Measurements from ENCODE around the gene DCDC2B. TPM values are rescaled to one million over a fixed set of nuclear protein-coding genes. Genes with fewer than 3 reads are reported as not detected.

Gene DCDC2B
- total RNA-seq, 1 donor from 2014 or later: not detected

DNA sequence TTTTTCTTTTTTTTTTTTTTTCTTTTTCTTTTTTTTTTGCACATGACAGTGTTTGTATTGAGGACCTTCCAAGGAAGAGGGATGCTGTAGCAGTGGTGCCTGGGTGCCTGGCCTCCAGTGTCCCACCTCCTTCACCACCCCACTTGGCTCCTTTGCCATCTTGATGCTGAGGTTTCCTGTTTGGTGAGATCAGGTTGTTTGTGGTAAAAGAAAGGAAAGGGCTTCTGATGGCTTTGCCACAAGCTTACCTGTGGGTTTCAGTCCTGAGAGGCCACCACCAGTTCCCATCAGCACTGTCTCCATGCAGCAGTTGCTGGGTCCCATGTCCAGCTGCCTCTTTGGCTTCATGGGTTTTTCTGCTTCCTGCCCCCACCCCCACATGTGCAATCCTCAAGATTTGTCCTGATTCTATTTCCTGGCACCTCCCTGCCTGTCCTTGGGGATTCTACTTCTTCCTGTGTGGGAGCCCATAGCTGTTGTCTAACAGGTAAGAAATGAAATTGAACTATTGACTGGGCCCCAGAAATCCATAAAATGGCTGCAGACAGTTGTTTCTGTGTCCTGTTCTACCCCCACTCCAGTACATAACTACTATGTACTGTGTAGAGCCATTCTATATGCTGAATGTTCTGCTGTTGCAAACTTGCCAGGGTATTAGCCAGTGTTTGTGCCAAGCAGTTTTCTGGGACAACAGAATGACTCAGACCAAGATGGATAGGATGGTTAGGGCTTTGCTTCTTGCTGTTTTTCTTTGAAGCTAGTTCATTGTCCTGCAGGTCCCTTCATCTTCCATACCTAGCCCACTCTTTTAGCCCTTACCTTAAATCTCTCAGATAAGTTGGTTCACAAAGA is 12.7 kb upstream of the DCDC2B start:
- DNase-seq (ENCODE audit: low spot score): no peak

DNA sequence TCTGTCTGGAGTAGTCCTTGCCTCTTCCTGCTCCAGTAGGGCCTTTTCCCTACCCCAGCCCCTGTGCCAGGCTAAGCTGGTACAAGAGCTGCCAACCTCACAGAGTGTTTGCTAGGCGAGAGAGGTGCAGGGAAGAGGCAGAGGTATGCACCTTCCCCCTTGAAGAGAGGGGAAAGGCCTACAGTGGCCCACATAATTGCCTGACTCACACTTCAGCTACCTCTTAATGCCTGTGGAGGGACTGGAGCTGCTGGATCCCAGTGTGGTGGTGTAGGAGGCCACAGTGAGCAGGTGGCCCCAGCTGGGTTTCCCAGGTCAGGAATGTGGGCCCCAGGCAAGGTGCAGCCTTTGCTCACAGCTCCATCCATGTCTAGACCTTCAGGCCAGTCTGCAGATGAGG is 11.8 kb upstream of the DCDC2B start:
- DNase-seq (ENCODE audit: low spot score): no peak

DNA sequence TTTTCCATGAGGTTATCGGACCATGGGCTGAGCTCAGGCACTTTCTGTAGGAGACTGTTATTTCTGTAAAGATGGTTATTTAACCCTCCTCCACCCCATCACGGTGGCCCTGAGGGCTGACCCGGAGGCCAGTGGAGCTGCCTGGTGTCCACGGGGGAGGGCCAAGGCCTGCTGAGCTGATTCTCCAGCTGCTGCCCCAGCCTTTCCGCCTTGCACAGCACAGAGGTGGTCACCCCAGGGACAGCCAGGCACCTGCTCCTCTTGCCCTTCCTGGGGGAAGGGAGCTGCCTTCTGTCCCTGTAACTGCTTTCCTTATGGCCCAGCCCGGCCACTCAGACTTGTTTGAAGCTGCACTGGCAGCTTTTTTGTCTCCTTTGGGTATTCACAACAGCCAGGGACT is 11.1 kb upstream of the DCDC2B start:
- DNase-seq (ENCODE audit: low spot score): no peak

DNA sequence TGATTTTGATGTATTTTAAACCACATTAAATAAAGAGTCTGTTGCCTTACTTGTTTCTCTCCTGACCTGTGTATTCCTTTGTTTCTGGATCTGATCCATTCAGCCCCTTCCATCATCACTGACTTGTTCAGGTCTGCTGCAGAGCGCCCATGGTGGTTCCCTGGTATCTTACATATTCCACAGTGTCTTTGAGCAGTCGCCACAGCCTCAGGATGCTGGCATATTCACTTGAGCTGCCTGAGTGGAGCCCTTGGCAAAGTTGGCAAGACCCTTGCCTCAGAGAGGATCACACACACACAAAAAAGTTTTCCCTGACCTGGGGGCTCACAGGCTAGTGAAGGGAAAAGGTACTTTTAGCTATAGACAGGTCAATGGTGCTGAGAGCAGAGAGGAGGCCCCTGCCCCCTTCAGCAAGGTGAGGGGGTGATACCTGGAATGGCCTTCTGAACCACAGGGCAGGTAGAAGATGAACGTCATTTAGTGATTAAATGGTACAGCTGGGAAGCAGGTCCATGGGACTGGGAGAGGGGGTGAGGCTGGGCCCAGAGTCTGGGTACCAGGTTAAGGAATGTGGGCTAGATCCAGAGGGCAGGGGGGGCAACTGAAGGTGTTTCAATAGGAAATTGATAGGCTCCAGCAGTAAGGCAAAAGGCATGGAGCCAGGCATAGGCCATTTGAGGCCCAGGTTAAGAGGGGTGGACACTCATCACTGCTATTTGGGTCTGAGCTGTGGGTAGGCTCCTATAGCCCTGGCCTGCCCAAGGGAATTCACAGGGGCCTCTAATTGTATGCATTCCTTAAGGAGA is 10.4 kb upstream of the DCDC2B start:
- DNase-seq (ENCODE audit: low spot score): no peak

DNA sequence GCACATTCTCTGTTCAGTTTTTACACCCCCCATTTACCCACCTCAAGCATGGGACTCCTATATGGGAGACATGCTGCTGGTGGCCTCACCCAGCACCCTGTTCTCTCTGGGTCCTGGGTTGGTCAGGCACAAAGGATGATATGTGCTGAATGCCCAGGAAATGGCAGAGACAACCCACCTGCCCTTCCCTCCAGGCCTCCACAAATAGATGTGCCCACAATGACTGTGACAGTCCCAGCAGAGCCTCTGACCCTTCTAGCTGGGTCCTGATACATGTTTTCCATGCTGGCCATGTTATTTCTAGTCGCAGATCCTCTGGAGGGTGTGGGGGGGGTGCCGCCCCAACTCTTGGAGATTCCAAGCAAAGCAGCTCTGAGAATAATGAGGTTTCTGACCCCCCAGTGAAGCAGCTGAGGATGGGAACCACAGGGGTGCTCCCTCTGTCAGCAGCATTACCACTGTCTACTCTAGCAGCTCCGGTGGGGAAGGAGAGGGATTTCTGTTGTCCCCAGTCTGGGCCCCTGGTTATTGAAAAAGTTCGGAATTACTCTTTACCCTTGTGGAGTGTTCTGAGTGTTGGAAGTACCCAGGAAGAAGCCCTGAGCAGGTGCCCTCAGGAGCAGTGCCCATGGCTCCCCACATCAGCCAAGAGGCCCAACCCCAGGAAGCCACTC is 9.7 kb upstream of the DCDC2B start:
- no peak for DNase-seq (ENCODE audit: low spot score)

DNA sequence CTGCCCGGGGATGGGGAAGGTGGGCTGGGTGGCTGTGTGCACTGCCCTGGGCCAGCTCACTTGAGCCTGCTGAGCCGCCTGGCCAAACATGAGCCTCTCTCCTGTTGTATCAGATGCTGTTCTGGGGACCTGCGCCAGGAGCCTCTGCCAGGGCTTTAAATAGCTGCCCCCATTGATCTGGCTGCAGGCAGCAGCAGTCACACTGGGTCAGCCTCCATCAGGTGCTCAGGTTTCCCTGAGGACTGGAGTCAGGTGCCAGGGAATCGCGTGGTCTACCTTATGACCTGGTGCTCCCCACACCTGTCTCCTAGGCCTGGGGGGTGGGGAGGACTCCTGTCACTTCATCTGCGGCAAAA is 9.2 kb upstream of the DCDC2B start:
- DNase-seq (ENCODE audit: low spot score): no peak

DNA sequence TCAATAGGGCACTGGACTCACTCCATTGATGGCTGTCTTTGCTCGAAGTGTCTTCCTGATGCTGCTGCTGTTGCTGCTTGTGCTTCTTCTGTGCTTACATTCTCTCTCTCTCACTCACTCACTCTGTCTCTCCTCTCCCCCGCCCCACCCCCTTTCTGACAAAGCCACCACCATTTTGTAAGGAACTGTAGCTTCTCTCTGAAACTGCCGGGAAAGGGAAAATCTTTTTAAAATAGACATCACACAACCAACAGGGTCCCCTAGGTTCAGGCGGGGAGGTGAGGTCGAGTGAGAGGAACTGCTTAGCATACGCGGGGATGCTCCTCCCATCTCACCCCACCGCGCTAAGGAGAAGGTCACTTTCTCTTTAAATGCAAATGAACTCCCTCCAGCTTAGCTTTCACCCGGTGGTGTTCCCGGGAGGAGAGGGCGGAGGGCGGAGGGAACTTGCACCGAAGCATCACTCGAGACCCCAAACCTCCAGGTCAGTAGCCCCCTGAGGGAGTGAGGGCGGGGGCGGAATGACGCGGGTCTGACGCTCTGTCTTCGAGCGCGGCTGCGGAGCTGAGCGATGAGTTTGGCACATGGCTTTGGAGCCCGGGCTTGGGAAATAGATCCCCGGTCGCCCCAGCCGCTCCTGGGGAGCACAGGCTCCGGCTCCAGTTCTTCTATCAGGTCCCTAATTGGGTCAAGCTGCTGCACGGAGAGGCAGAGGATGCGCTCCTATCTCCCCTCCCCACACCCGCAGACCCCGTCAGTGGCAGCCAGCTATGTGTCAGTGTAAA is 8.5 kb upstream of the DCDC2B start, which contains the start of gene CCDC28B:
CCDC28B (plus strand) TSS at position 370 of the 785 bp plus-strand sequence. CDS start 1,341 bp downstream, outside the sequence.
- peak; percentile 65 for DNase-seq (ENCODE audit: low spot score)

DNA sequence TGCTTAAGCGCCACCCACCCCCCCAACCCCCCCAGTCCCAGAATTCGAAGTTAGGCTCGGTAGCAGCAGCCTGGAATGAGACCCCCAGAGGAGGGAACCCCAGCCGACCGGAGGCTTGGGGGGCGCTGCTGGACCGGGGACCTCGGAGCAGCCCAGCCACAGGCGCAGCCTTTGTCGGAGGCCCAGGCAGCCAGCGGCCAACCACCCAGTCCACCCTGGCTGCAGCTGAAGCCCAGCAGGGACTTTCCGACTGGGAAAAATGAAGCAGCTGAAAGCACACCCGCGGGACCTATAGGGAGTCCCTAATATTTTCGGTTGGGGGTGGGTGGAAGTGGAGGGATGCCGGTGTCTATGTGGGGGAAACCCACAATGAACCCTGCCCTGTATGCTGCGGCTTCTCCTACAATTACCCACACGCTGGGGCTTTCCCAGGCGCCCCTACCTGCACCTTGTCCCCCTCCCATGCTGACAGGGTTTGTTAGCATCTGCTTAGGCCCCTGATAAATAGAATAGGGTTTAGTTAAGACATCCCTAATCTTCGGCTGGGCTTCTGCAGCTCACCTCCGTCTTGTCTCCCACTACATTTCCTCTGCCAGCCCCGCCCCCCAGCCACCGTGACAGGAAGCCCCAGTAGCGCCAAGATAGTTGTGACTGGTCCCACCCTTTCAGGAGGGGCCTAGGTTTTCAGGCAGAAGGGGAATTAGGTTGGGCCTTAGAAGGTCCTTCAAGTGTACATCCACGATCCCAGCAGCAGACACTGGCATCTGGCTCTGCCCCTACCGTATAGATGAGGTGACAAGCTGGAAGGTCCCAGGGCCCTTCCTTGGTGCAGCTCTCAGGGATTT is 7.7 kb upstream of the DCDC2B start:
- DNase-seq (ENCODE audit: low spot score): peak; percentile 77

DNA sequence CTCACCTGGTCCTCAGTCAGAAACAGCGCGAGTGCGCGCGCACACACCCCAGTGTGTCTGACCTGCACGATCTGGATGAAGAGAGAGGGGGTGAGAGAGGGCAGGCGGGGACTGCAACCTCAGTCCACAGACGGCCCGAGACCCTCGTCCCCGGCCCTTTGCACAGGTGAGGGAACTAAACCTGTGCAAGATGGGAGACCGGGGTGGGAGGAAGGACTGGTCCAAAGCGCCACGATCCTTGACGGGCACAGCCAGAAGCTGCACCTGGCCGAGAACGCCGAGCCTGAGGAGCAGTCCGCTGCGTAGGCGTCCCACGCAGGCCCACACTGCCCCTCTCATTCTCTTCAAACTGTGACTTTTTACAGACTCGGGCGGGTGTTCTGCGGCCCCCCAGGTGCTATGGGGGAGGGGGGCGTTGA is 3.9 kb upstream of the DCDC2B start:
- no peak for DNase-seq (ENCODE audit: low spot score)

DNA sequence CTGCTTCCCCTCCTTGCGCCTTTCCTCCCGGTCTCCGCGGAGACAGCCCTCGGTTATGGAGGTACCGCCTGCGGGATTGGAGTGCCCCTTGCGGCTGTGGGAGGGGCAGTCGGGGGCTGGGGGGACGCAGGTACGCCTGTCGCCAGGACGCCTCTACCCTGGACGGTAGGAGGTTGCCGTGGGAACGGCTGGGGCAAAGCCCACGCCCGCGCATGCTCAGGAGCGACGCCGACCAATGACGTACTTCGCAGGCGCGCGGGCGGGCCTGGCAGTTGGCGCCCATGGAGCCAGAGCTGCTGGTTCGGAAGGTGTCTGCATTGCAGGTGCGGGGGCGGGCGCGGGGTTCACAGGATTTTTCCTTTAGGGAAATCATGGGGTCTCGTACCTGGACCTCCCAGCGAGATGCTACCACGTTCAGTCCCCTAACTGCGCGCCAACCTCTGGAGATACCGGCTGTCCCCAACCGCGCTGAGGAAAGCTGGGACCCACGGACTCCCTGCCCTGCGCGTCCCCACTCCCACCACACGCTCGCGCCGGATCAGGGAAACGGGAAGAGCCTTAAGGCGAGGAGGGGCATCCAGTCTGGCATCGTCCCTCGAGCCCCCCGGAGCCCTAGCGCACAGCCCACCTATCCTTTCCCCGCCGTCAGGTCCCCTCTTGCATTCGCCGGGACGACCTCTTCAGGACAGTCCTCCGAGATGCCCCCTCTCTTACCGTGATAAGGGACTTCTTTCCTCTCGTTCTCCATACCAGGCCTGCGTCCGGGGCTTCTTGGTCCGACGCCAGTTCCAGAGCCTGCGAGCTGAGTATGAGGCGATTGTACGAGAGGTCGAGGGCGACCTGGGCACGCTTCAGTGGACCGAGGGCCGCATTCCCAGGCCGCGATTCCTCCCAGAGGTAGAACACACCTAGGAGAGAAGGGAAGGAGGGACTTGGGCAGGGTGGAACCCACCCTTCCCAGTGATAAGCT is 3.2 kb upstream of the DCDC2B start, which contains the start of gene IQCC:
IQCC (plus strand) TSS at position 271 of the 970 bp plus-strand sequence; CDS start at position 282, 11 bp downstream.
- peak; percentile 86 for DNase-seq (ENCODE audit: low spot score)

DNA sequence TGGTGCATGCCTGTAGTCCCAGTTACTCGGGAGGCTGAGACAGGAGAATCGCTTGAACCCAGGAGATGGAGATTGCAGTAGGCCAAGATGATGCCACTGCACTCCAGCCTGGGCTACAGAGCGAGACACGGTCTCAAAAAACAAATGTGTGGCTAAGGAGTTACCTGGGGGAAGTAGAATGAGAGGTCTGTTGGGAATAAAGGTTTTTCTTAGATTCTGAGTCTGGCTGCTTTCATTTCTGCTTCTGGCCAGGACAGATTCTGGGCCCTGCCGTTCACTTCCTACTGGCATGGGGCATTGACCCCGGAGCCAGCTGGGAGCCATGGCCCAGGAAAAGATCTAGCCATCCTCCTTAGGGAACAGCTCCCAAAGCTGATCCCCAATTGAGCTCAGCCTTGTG is 420 bp upstream of the DCDC2B start:
- DNase-seq (ENCODE audit: low spot score): no peak

DNA sequence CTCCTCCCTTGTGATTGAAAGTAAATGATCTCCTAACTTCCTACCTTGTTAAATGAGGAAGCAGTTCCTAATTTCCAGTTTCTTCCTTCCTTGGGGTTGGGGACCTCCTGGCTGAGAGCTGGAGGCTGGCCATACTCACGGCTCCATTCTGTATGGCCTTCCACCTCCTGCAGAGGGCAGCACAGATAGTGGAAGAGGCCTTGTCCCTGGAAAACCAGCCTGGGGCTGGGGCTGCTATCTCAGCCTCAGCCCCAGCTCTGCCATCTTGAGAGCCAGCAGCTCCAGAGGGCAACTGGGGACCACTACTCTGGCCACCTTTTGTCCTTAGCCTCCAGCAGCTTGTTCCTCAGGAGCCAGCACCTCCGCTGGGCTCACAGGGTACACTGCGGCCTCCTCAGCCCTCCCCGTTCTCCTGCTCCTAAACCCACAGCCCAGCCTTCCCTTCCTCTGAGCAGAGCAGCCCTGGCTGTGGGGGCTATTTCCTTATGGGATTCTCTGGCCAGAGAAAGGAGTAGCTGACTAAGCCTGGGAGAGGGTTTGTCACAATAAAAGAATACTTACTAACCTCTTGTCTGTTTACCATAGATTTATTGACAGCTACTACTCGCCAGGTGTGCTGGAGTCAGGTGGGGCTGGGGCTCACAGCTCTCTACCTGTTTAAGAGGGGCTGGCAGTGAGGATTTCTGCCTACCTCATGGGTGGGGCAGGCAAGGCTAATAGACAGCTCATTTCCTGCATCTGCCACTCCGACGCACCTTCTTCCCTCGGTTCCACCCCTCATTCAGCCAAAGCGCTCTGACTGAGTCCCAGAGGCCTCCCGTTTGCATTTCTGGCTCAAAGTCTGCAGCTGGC is 7.0 kb downstream of the DCDC2B start:
- DNase-seq (ENCODE audit: low spot score): no peak

DNA sequence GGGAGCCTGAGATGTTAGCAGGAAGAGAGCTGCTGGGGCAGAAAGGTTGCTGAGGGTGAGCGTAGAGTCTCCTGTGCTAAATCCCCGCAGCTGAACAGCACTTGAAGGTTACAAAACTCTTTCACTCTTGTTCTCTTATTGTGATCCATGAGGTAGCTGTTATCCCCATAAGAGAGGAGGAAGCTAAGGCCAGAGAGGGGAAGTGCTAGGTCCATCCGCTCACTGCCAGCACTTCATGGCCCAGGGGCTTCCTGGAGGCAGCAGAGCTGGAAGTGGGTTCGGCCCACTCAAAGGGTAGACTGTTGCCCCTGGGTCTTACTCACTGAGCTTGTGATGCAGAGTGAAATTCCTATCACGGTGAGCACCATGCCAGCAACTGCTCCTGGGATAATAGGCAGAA is 7.7 kb downstream of the DCDC2B start:
- DNase-seq (ENCODE audit: low spot score): no peak

DNA sequence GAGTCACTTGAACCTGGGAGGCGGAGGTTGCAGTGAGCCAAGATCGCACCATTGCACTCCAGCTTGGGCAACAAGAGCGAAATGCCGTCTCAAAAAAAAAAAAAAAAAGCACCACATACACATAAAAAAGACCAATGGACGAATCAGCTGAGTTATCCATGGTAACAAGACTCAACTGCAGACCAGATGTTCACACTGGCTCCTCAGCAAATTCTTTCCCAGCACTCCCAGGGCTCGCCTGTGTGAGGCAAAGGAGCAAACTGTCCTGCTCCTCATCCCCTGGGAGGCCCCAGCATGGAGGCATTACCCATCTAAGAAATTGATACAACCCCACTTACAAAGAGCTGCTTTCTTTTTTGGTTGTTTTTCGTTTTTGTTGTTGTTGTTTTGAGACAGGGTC is 10.1 kb downstream of the DCDC2B start:
- no peak for DNase-seq (ENCODE audit: low spot score)

DNA sequence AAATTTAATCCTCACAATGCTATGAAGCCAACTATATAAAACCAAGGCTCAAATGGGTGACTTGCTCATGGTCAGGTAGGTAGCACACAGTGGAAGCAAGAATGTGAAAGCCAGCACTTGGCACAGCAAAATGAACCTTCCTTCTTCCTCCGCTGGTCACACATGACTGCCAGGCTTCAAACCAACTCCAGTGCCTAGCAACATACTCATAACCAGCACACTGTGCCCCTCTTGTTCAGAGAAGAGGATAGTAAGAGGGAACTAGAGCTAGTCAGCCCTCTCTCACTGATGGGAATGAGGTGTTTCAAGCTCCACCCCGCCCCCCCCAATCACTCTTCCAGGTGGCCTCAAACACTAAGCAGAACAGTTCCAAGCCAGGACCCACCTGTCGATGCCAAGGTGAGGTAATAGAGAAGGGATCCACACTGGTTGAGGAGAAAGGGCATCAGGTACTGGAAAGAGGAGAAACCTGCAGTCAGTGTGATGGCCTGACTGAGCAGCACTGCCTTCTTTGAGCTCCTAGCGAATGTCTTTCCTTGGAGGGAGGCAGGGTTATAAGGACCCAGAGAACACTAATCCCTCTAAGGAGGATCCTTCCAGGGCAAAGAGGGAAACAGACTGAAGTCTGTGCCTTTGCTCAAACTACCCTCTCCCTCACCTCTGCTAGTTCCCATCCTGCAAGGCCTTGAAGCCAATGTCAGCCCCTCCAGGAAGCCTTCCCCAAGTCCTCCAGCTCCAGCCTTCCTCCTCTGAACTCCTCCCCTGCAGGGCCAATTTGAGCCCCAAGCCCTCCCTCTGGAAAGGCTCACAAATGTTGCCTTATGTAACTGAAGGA is 12.1 kb downstream of the DCDC2B start:
- no peak for DNase-seq (ENCODE audit: low spot score)

DNA sequence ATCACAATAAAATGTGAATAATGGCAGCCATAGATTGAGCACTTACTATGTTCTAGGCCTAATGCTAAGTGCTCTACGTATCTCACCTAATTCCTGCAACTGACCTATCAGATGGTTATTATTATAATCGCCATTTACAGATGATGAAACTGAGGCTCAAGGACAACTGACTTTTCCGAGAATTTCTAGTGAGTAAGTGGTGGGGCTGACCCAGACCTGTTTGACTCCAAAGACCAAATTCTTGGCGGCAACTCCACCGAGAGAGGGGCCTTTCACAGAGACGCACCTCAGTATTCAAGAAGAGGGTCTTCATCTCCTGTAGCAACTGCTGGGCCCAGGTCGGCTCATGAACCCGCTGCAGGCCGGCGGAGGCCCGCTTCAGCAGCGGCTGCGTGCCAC is 12.7 kb downstream of the DCDC2B start:
- DNase-seq (ENCODE audit: low spot score): no peak

DNA sequence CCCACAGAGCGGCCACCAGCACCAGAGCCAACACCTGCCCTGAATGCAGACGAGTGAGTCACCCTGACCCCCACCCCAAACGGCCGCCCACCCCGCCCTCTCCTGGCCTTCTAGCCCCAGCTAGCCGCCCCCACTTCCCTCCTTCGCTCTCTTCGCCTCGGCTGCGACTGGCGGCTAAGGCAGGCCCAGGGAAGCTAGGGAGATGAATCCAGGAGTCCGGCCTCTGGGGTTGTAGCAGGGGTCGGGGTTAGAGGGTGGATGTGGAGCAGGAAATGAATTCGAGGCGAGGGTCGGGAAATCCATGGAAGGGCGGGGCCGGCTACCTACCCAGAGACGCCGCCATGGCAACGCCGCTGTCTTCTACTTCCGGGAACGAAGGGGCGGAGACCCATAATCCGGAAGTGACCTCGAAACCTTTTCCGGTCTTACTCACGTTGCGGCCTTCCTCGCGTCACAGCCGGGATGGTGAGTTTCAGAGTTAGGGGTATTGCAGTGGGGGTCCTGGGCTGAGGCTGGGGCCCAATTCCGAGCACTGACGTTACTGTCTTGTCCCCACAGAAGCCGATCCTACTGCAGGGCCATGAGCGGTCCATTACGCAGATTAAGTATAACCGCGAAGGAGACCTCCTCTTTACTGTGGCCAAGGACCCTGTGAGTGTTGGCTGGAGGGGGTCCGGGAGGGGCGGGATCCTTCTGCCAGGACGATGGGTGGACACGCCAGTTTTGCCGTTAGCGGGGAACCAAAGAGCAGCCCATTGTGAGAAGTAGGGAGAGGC is 13.3 kb downstream of the DCDC2B start, which contains the start of the genes EIF3I and TMEM234:
EIF3I (plus strand) TSS at position 428 of the 776 bp plus-strand sequence; CDS start at position 463, 35 bp downstream.
TMEM234 (minus strand) TSS at position 374 of the 776 bp plus-strand sequence; CDS start at position 343, 31 bp downstream.
- DNase-seq (ENCODE audit: low spot score): peak; percentile 95
